HUDEP-2 (cell line): Measurements from ENCODE around the gene MAGEA2B.
"Not testable (repeated sequence)": the region's sequence is repeated elsewhere in the genome, so short reads cannot be mapped to it uniquely, and the experiment has no call there.

Experiments
- DNase-seq, 76 experiments: peaks; one replicate each; lab custom pipeline; 2025; ENCODE audit not compliant: unreplicated experiment in 76 of 76; lab: John Stamatoyannopoulos, UW

MAGEA2B gene

GRCh38 chrX:152754871-152755270, 40.4 kb downstream of the MAGEA2B start:
- DNase-seq = not testable (repeated sequence)

GRCh38 chrX:152758918-152759317, 44.5 kb downstream of the MAGEA2B start, which contains the start of gene CSAG3:
TSS of gene CSAG3 (plus strand) at chrX:152759218.
- not testable (repeated sequence) for DNase-seq

- not testable (repeated sequence) for DNase-seq
These were observed 45.1 kb downstream of the MAGEA2B start for GRCh38 chrX:152759544-152759943.

GRCh38 chrX:152761582-152761981, 47.2 kb downstream of the MAGEA2B start:
- DNase-seq = not testable (repeated sequence)

- DNase-seq = not testable (repeated sequence)
These were observed 52.1 kb downstream of the MAGEA2B start for GRCh38 chrX:152766562-152766961.
